ENCODE results near the gene KIF2A. TPM values are rescaled to one million over a fixed set of nuclear protein-coding genes. Genes with fewer than 3 reads are reported as not detected.

KIF2A gene
- total RNA-seq, 1 donor from 2014 or later: 34.2 TPM

DNA sequence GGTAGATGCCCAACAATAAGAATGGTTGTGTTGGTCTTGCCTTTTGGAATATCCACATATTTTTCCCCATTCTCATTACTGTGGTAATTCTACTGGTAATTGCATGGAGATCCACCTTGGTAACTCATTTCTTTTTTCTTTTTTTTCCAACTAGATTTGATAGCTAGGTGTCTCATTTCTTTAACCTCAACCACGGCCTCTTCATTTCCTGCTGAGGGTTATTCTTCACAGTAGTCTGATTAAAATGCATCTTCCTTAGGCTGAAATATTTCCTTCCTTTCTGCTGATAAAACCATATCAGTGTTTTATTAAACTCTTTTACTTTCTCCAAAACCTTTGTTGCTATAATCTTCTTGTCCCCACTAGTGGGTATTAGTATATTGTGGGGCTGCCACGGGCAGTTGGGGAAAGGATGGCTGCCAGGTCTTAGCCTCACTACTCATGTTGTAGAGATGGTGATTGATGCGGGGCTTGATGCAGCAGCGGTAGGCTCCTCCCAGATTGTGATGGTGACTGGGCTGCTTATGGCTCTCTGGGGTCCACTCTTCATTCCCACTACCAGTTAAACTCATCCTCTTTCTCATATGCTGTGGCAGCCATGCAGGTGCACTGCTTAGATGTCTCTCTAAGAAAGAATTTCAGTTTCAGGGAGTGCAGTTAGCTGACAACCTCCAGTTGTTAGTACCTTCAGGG is 35.9 kb downstream of the KIF2A start:
- no peak for DNase-seq (ENCODE audit: low read depth)
- no peak for TF ChIP-seq CTCF (IDR thresholded peaks at IDR 0.05; ENCODE audit: insufficient read depth, low read length, severe bottlenecking)
- Histone ChIP-seq H3K4me3 (ENCODE audit: low read depth, low read length) (no peak overlapping the region), H3K36me3 (ENCODE audit: control insufficient read depth, insufficient read depth, low read length) (no peaks in the 10 kb centered on the region), H3K27me3 (ENCODE audit: control insufficient read depth, insufficient read depth, low read length) (no peaks in the 10 kb centered on the region)
- no peak for FAIRE-seq

GRCh38 chr5:62342476-62342837 is 36.5 kb downstream of the KIF2A start:
- Histone ChIP-seq H3K4me3 (ENCODE audit: low read depth, low read length) (no peak overlapping the region), H3K36me3 (ENCODE audit: control insufficient read depth, insufficient read depth, low read length) (no peaks in the 10 kb centered on the region), H3K27me3 (ENCODE audit: control insufficient read depth, insufficient read depth, low read length) (no peaks in the 10 kb centered on the region)
- FAIRE-seq: no peak
- TF ChIP-seq CTCF (IDR thresholded peaks at IDR 0.05; ENCODE audit: insufficient read depth, low read length, severe bottlenecking): no peak
- DNase-seq (ENCODE audit: low read depth): no peak

DNA sequence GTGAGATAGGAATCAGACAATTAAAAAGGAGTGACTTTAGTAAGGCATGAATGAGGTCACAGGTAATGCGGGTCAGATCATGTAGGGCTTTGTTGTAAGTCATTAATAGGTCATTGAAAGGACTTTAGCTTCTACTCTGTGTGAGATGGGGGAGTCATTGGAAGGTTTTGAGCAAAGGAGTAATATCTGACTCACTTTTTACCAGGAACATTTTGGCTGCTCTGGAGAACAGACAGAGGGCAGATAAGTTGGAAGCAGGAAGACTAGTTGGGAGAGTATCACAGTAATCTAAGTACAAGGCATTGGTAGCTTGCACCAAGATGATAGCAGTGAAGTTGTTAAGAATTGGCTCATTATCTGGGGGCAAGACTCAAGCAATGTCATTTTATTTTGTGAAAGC is 37.4 kb downstream of the KIF2A start:
- TF ChIP-seq CTCF (IDR thresholded peaks at IDR 0.05; ENCODE audit: insufficient read depth, low read length, severe bottlenecking): no peak
- H3K4me3 ChIP-seq (ENCODE audit: low read depth, low read length): no peak overlapping the region
- no peaks in the 10 kb centered on the region for H3K27me3 ChIP-seq (ENCODE audit: control insufficient read depth, insufficient read depth, low read length)
- H3K36me3 ChIP-seq (ENCODE audit: control insufficient read depth, insufficient read depth, low read length): peaks cover 1% of the 10 kb centered on the region
- FAIRE-seq (no peak), DNase-seq (ENCODE audit: low read depth) (peak; percentile 71)

DNA sequence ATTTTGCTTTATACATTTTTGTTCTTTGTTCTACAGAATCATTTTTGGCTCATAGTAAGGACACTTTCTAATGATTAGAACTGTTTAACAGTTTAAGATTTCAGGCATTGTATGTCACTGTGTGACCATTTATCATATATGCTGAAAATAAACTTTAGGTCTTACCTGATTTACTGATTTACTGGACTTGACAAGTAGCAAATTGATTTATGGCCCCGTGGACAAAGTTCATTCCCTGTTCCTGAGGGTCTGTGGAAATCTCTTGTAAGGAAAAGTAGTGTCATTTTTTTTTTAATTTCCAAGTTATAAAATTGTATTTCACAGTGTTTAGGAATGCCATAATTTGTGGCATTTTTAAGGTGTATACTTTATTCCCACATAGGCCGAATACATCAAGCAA is 40.7 kb downstream of the KIF2A start:
- FAIRE-seq: no peak
- no peak overlapping the region for H3K4me3 ChIP-seq (ENCODE audit: low read depth, low read length)

GRCh38 chr5:62347928-62348327 is 41.9 kb downstream of the KIF2A start:
- Histone ChIP-seq H3K4me3 (ENCODE audit: low read depth, low read length) (no peak overlapping the region), H3K36me3 (ENCODE audit: control insufficient read depth, insufficient read depth, low read length) (peaks cover 1% of the 10 kb centered on the region), H3K27me3 (ENCODE audit: control insufficient read depth, insufficient read depth, low read length) (no peaks in the 10 kb centered on the region)
- no peak for FAIRE-seq
- TF ChIP-seq CTCF (IDR thresholded peaks at IDR 0.05; ENCODE audit: insufficient read depth, low read length, severe bottlenecking): no peak
- DNase-seq (ENCODE audit: low read depth): no peak

More for the DNA sequence above, 40.7 kb downstream of the KIF2A start:
- no peak for TF ChIP-seq CTCF (IDR thresholded peaks at IDR 0.05; ENCODE audit: insufficient read depth, low read length, severe bottlenecking)
- no peak for DNase-seq (ENCODE audit: low read depth)
- Histone ChIP-seq H3K27me3 (ENCODE audit: control insufficient read depth, insufficient read depth, low read length) (no peaks in the 10 kb centered on the region), H3K36me3 (ENCODE audit: control insufficient read depth, insufficient read depth, low read length) (peaks cover 1% of the 10 kb centered on the region)
